Vagina (tissue), 2 donors: ENCODE results near the gene SLC35D2.

ENCODE experiments used
- POLR2A ChIP-seq, 2 donors: fragments of 450-650 bp; IDR thresholded peaks; one replicate each; pipeline ENCODE4 v1.6.1; 2017; ENCODE audit warnings: antibody characterized with exemption in 2 of 2, mild to moderate bottlenecking in 2 of 2, moderate library complexity in 2 of 2
- POLR2AphosphoS5 ChIP-seq, 2 donors: sonication (generic); formaldehyde crosslinking; IDR thresholded peaks; one replicate each; pipeline ENCODE4 v1.9.0; 2017; ENCODE audit warnings: antibody characterized with exemption in 2 of 2, mild to moderate bottlenecking in 2 of 2, low read depth in 1 of 2; ENCODE audit not compliant: insufficient read depth in 1 of 2
- TF ChIP-seq, protein P1 (sequence below), 3 experiments: fragments of 450-650 bp in 2 of 3; fragments of 200-600 bp in 1 of 3; sonication (generic) in 1 of 3; IDR thresholded peaks; one replicate each; pipeline ENCODE4 v1.5.1; 2017 to 2019; ENCODE audit warnings: antibody characterized with exemption in 3 of 3, mild to moderate bottlenecking in 2 of 3, moderate library complexity in 2 of 3

DNA sequence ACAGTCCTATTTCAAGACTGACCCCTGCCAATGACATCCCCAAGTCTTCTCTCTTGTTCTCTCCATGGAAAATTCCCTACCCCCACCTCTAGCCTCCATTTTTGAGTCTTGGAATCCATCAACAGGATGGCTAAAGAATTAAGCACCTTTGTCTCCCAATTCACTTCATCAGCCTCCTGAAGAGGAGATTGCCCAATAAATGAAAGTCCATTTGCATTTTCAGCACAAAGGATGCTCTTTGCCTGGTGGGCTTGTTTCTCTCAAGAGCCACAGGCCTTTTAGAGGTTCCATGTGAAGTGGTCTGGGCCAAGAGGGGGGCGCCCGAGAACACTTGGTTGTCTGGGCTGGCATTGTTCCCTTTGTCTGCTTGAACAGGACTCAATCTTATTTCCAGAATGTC is 94.1 kb downstream of the SLC35D2 start:
- TF ChIP-seq, protein P1, sequence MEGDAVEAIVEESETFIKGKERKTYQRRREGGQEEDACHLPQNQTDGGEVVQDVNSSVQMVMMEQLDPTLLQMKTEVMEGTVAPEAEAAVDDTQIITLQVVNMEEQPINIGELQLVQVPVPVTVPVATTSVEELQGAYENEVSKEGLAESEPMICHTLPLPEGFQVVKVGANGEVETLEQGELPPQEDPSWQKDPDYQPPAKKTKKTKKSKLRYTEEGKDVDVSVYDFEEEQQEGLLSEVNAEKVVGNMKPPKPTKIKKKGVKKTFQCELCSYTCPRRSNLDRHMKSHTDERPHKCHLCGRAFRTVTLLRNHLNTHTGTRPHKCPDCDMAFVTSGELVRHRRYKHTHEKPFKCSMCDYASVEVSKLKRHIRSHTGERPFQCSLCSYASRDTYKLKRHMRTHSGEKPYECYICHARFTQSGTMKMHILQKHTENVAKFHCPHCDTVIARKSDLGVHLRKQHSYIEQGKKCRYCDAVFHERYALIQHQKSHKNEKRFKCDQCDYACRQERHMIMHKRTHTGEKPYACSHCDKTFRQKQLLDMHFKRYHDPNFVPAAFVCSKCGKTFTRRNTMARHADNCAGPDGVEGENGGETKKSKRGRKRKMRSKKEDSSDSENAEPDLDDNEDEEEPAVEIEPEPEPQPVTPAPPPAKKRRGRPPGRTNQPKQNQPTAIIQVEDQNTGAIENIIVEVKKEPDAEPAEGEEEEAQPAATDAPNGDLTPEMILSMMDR (IDR thresholded peaks at IDR 0.05) = no peak
- no peak for TF ChIP-seq POLR2A (IDR thresholded peaks at IDR 0.05)
- no peak for TF ChIP-seq POLR2AphosphoS5 (IDR thresholded peaks at IDR 0.05; ENCODE audit: insufficient read depth in 1 of 2, low read depth in 1 of 2)
